ENCODE measurements around the gene TSPAN13.

DNA sequence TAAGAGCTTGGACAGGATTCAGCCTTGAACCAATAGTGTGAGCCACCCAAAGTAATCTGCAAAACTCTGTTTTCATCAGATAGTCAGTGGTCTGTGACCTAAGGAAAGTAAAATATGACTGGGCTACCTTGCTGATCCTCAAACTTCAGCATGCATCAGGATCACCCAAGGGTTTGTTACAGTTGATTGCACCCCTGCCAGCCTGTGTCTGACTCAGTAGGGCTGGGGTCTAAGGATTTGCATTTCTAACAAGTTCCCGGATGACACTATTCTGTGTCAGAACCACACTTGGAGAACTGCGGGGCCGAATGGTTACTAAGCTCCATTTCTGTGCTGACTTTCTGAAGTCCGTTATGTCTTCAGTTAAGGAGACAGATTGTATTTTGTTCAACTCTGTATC lies 40.6 kb upstream of the TSPAN13 start:
- TF ChIP-seq, protein P1, sequence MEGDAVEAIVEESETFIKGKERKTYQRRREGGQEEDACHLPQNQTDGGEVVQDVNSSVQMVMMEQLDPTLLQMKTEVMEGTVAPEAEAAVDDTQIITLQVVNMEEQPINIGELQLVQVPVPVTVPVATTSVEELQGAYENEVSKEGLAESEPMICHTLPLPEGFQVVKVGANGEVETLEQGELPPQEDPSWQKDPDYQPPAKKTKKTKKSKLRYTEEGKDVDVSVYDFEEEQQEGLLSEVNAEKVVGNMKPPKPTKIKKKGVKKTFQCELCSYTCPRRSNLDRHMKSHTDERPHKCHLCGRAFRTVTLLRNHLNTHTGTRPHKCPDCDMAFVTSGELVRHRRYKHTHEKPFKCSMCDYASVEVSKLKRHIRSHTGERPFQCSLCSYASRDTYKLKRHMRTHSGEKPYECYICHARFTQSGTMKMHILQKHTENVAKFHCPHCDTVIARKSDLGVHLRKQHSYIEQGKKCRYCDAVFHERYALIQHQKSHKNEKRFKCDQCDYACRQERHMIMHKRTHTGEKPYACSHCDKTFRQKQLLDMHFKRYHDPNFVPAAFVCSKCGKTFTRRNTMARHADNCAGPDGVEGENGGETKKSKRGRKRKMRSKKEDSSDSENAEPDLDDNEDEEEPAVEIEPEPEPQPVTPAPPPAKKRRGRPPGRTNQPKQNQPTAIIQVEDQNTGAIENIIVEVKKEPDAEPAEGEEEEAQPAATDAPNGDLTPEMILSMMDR (IDR thresholded peaks at IDR 0.05), result no peak
- no peak for TF ChIP-seq POLR2A (IDR thresholded peaks at IDR 0.05)
